Neuronal stem cell (in vitro differentiated cells): ENCODE measurements around the gene KRT73.

Experiments
- DNase-seq: peaks from one replicate; pipeline ENCODE4 v3.0.0-alpha.2; 2013; ENCODE audit warnings: low spot score
- H2AFZ ChIP-seq: one replicate; pipeline ENCODE4 v1.6.1; 2013; ENCODE audit warnings: mild to moderate bottlenecking, low read length, inconsistent platforms
- H2AK5ac ChIP-seq: 2 replicates; pipeline ENCODE4 v1.6.1; 2013; ENCODE audit warnings: low read depth, mild to moderate bottlenecking, inconsistent platforms, low read length, moderate library complexity, mixed read lengths
- H2BK120ac ChIP-seq: 2 replicates; pipeline ENCODE4 v1.6.1; 2013; ENCODE audit warnings: low read depth, mild to moderate bottlenecking, inconsistent platforms, low read length, moderate library complexity, mixed read lengths
- H2BK12ac ChIP-seq: one replicate; pipeline ENCODE4 v1.6.1; 2013; ENCODE audit warnings: low read length, inconsistent platforms
- H2BK15ac ChIP-seq: 2 replicates; pipeline ENCODE4 v1.6.1; 2013; ENCODE audit warnings: mild to moderate bottlenecking, low read length, inconsistent platforms, mixed read lengths
- H2BK5ac ChIP-seq: one replicate; pipeline ENCODE4 v1.6.1; 2013; ENCODE audit warnings: inconsistent platforms, mild to moderate bottlenecking, low read length, moderate library complexity
- H3K14ac ChIP-seq: one replicate; pipeline ENCODE4 v1.6.1; 2013; ENCODE audit warnings: low read length, inconsistent platforms
- H3K18ac ChIP-seq: 2 replicates; pipeline ENCODE4 v1.6.1; 2013; ENCODE audit warnings: low read length, inconsistent platforms
- H3K23ac ChIP-seq: 2 replicates; pipeline ENCODE4 v1.6.1; 2013; ENCODE audit warnings: low read depth, mild to moderate bottlenecking, mixed read lengths, low read length, inconsistent platforms; ENCODE audit not compliant: poor library complexity
- H3K27ac ChIP-seq: replicated peaks from 3 replicates; pipeline ENCODE4 v1.5.1; 2013; ENCODE audit warnings: low read length, inconsistent platforms
- H3K27me3 ChIP-seq, 3 experiments: 2 replicates each; pipeline ENCODE4 v1.6.1; 2013; ENCODE audit warnings: low read length in 3 of 3, mild to moderate bottlenecking in 2 of 3, inconsistent platforms in 1 of 3, low read depth in 1 of 3, mixed read lengths in 1 of 3, moderate library complexity in 1 of 3; ENCODE audit not compliant: control insufficient read depth in 3 of 3, insufficient read depth in 3 of 3
- H3K36me3 ChIP-seq, 2 donors: replicated peaks in 1 of 2; 2 replicates each; pipeline ENCODE4 v1.6.1; 2013; ENCODE audit warnings: low read length in 2 of 2; ENCODE audit not compliant: control insufficient read depth in 2 of 2, insufficient read depth in 2 of 2
- H3K4ac ChIP-seq: 2 replicates; pipeline ENCODE4 v1.6.1; 2013; ENCODE audit warnings: inconsistent platforms, mild to moderate bottlenecking, low read length, moderate library complexity
- H3K4me1 ChIP-seq, 2 donors: 1 replicate in 1 of 2; 2 replicates in 1 of 2; pipeline ENCODE4 v1.6.1; 2013; ENCODE audit warnings: low read length in 2 of 2, low read depth in 1 of 2; ENCODE audit not compliant: control insufficient read depth in 2 of 2, insufficient read depth in 1 of 2
- H3K4me2 ChIP-seq: one replicate; pipeline ENCODE4 v1.6.1; 2013; ENCODE audit warnings: mild to moderate bottlenecking, low read length, inconsistent platforms; ENCODE audit not compliant: insufficient read depth, poor library complexity, severe bottlenecking
- H3K4me3 ChIP-seq, 2 donors: 2 replicates each; pipeline ENCODE4 v1.5.1; 2013; ENCODE audit warnings: low read length in 2 of 2, mild to moderate bottlenecking in 2 of 2, inconsistent platforms in 1 of 2, moderate library complexity in 1 of 2
- H3K79me1 ChIP-seq: one replicate; pipeline ENCODE4 v1.6.1; 2013; ENCODE audit warnings: low read depth, mild to moderate bottlenecking, inconsistent platforms, low read length, moderate library complexity
- H3K9ac ChIP-seq: one replicate; pipeline ENCODE4 v1.6.1; 2013; ENCODE audit warnings: mild to moderate bottlenecking, low read depth, low read length, inconsistent platforms; ENCODE audit not compliant: poor library complexity
- H3K9me3 ChIP-seq, 2 donors: replicated peaks in 1 of 2; 2 replicates each; pipeline versions ENCODE3 to v1.6.1; 2013; ENCODE audit warnings: low read length in 2 of 2, mild to moderate bottlenecking in 2 of 2, inconsistent platforms in 1 of 2, low read depth in 1 of 2, mixed read lengths in 1 of 2, moderate library complexity in 1 of 2; ENCODE audit not compliant: control insufficient read depth in 2 of 2, insufficient read depth in 1 of 2
- H4K8ac ChIP-seq: one replicate; pipeline ENCODE4 v1.6.1; 2013; ENCODE audit warnings: low read depth, mild to moderate bottlenecking, inconsistent platforms, low read length, moderate library complexity
- H4K91ac ChIP-seq: one replicate; pipeline ENCODE4 v1.6.1; 2013; ENCODE audit warnings: low read length, low read depth, mild to moderate bottlenecking, inconsistent platforms; ENCODE audit not compliant: poor library complexity
- WGBS, 2 donors: extraction: QIAGEN DNeasy Blood & Tissue Kit; methylation state at CpG; one replicate each; pipeline ENCODE4 v1.1.7; 2013; ENCODE audit warnings: missing lambda C conversion rate in 2 of 2, mixed read lengths in 1 of 2; ENCODE audit not compliant: insufficient read length in 2 of 2, insufficient replicate concordance in 1 of 2; ENCODE audit errors: extremely low coverage in 2 of 2; 5-methylcytosine and 5-hydroxymethylcytosine counted together

Gene KRT73

DNA sequence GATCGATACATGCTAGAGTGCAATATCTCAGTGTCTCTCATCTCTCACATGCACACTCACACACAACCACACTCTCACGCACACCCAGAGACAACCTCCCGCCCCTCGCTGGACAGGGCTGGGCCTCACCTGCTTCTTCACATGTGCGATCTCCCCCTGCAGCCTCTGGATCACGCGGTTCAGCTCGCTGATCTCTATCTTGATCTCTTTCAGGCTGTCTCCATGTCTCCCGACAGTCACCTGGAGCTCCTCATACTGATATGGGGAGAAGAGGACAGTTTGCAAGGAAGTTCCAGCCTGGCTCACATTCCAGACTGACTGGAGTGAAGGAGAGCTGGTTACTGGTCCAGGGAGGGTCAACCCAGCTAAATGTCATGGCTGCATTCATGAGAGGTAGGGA, 29.2 kb upstream of the KRT73 start:
- H3K36me3 ChIP-seq: no peaks in the 10 kb centered on the region
- H3K27ac ChIP-seq: no peak overlapping the region
- no peak overlapping the region for H2AFZ ChIP-seq
- no peak overlapping the region for H2AK5ac ChIP-seq
- no peak for DNase-seq
- H3K4ac ChIP-seq: no peak overlapping the region
- H3K14ac ChIP-seq: no peak overlapping the region
- no peak overlapping the region for H3K4me2 ChIP-seq
- peaks cover 0 to 3% of the 10 kb centered on the region in 2 donors for H3K4me1 ChIP-seq
- H2BK5ac ChIP-seq: no peak overlapping the region
- no peak overlapping the region for H3K4me3 ChIP-seq
- no peak overlapping the region for H2BK12ac ChIP-seq
- peaks cover 0 to 10% (median 0%) of the 10 kb centered on the region in 3 experiments for H3K27me3 ChIP-seq
- H3K9ac ChIP-seq: no peak overlapping the region
- H3K9me3 ChIP-seq: peaks cover 0 to 2% of the 10 kb centered on the region in 2 donors
- no peak overlapping the region for H3K23ac ChIP-seq
- no peaks in the 10 kb centered on the region for H3K79me1 ChIP-seq
- no CpG with 5 or more reads among the region's 9 CpGs for WGBS, 2 donors
- H2BK120ac ChIP-seq: no peak overlapping the region
- no peak overlapping the region for H3K18ac ChIP-seq
- no peak overlapping the region for H4K91ac ChIP-seq
- no peak overlapping the region for H4K8ac ChIP-seq
- H2BK15ac ChIP-seq: no peak overlapping the region

DNA sequence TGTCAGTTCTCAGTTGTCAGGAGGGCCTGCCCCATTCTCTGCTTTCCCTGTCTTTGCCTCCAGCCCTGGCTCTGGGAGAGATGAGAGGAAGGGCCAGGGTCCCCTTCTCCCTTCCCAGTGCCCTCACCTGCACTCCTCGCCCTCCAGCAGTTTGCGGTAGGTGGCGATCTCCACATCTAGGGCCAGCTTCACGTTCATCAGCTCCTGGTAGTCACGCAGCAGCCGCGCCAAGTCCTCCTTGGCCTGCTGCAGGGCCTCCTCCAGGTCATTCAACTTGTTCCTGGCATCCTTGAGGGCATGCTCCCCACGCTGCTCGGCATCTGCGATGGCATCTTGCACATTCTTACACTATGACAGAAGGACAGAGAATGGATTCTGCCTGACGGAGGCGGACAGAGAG, 28.3 kb upstream of the KRT73 start:
- Histone ChIP-seq H3K14ac (no peak overlapping the region), H3K9me3 (no peaks in the 10 kb centered on the region), H4K8ac (no peak overlapping the region), H3K4me2 (no peak overlapping the region), H2BK12ac (no peak overlapping the region), H3K4ac (no peak overlapping the region), H2BK120ac (no peak overlapping the region), H3K27me3 (peaks cover 0 to 10% (median 0%) of the 10 kb centered on the region in 3 experiments), H2AFZ (no peak overlapping the region), H3K36me3 (no peaks in the 10 kb centered on the region), H2AK5ac (no peak overlapping the region), H3K4me1 (peaks cover 0 to 9% of the 10 kb centered on the region in 2 donors), H2BK15ac (no peak overlapping the region), H3K27ac (no peak overlapping the region), H3K9ac (no peak overlapping the region), H3K4me3 (no peak overlapping the region), H4K91ac (no peak overlapping the region), H3K18ac (no peak overlapping the region), H3K23ac (peak overlapping the region; percentile 13), H3K79me1 (no peaks in the 10 kb centered on the region), H2BK5ac (no peak overlapping the region)
- DNase-seq: no peak
- no CpG with 5 or more reads among the region's 12 CpGs for WGBS, 2 donors

- DNase-seq: no peak
- peaks cover 0 to 10% (median 0%) of the 10 kb centered on the region in 3 experiments for H3K27me3 ChIP-seq
Observed at GRCh38 chr12:52645982-52646381, 27.6 kb upstream of the KRT73 start.

DNA sequence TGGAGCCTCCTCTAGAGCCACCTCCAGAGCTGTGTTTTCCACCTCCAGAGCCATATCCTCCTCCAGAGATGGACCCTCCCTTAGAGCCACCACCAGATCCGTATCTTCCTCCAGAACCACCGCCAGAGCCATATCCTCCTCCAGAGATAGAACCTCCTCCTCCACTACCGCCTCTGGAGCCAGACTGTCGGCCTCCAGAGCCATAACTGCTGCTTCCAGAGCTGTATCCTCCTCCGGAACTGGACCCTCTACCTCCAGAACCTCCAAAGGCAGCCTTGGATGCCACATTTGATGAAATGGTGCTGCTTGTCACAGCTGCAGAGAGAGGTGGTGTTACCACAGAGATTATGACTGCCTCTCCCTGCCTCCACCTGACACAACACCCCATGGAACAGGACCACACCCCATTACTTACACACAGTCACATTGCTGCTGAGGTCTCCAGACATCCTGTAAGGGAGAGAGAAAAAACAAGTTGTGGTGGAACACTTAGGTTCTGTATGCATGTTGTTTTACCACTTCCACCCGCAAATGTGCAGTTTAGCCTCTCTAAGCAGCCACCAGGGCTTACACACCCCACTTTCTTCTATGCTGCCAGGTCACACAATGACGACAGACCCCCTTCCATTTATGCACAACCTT, 26.9 kb upstream of the KRT73 start:
- no peak overlapping the region for H3K14ac ChIP-seq
- no peaks in the 10 kb centered on the region for H3K9me3 ChIP-seq
- no peak overlapping the region for H2BK120ac ChIP-seq
- no peak for DNase-seq
- no peak overlapping the region for H3K4me2 ChIP-seq
- no peak overlapping the region for H2BK12ac ChIP-seq
- no peak overlapping the region for H2AFZ ChIP-seq
- no CpG with 5 or more reads among the region's 7 CpGs for WGBS, 2 donors
- peaks cover 0 to 9% of the 10 kb centered on the region in 2 donors for H3K4me1 ChIP-seq
- no peak overlapping the region for H4K91ac ChIP-seq
- H3K18ac ChIP-seq: no peak overlapping the region
- H3K27me3 ChIP-seq: peaks cover 0 to 10% (median 0%) of the 10 kb centered on the region in 3 experiments
- H3K4me3 ChIP-seq: no peak overlapping the region
- H3K4ac ChIP-seq: no peak overlapping the region
- H2BK15ac ChIP-seq: no peak overlapping the region
- H2AK5ac ChIP-seq: no peak overlapping the region
- no peak overlapping the region for H3K27ac ChIP-seq
- no peaks in the 10 kb centered on the region for H3K36me3 ChIP-seq
- H2BK5ac ChIP-seq: no peak overlapping the region
- H3K79me1 ChIP-seq: no peaks in the 10 kb centered on the region
- no peak overlapping the region for H3K23ac ChIP-seq
- no peak overlapping the region for H3K9ac ChIP-seq
- H4K8ac ChIP-seq: no peak overlapping the region

More at GRCh38 chr12:52645982-52646381, 27.6 kb upstream of the KRT73 start:
- Histone ChIP-seq H3K4me2 (no peak overlapping the region), H3K4me3 (no peak overlapping the region), H3K4me1 (peaks cover 0 to 9% of the 10 kb centered on the region in 2 donors), H2BK12ac (no peak overlapping the region), H2BK5ac (no peak overlapping the region), H2BK120ac (no peak overlapping the region), H3K79me1 (no peaks in the 10 kb centered on the region), H2AFZ (no peak overlapping the region), H3K18ac (no peak overlapping the region), H3K9ac (no peak overlapping the region), H4K8ac (no peak overlapping the region), H3K23ac (no peak overlapping the region), H3K36me3 (no peaks in the 10 kb centered on the region), H2BK15ac (no peak overlapping the region), H4K91ac (no peak overlapping the region), H2AK5ac (no peak overlapping the region), H3K9me3 (no peaks in the 10 kb centered on the region), H3K27ac (no peak overlapping the region), H3K14ac (no peak overlapping the region), H3K4ac (no peak overlapping the region)
- no CpG with 5 or more reads among the region's 4 CpGs for WGBS, 2 donors
